ENCODE data around the gene CUL7.
A peak's percentile ranks its signal among the peaks of the same experiment; 100 is the strongest.

The CUL7 gene

DNA sequence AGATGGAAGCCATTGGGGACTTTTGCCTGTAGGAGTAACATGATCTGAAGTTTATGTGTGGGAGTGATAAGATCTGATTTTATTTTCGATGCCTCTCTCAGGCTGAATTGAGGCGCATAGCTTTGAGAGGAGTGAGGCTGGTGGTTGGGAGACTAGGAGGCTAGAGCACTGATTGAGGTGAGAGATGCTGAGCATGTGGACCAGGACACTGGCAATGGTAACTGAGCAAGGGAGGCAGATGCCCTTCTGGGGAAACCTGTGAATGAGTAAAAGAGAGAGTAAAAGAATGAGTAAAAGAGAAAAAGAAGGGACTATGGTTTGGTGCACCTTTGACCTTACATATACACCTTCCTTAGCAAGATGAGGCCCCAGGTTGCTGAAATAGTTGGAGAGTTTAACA lies 29.2 kb downstream of the CUL7 start:
- H3K4me3 ChIP-seq = no peak overlapping the region
- DNase-seq (ENCODE audit: low spot score) = no peak

DNA sequence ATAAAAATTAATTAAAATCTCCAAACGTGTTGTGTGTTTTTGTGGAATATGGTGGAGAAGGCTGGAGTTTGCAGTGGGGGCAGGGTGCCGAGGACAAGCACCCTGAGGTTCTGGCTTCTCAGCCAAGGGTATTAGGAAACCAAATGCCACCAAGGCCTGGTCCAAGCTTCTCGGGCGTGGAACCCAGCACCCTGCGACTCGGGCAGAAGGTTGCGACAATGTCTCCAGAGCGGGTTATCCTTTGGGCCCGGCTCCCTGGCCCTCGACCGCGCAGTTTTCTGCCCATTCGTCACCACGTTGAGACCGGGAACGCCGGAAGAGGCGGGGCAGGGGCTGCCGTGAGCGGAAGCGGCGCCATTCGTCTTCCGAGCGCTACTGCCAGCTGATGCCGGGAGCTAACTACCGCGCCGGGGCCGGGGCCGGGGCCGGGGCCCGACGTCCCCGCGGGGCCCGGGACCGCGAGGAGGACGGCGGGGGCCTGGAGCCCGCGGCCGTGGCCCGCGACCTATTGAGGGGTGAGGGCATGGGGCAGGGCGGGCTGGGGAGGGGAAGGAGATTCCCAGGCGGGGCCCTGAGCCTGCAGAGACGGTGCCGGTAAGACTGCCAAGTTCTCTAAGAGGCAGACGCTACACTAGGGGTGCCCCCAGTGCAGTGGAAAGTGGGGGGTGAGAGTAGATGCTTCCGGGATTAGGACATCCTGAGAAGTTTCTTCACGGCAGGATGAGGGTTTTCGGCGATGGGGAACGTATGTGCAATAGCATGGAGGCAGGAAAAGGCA lies 32.2 kb downstream of the CUL7 start, which contains the start of gene RRP36:
RRP36 (plus strand) TSS at position 354 of the 778 bp plus-strand sequence; CDS start at position 386, 32 bp downstream.
- peak; percentile 91 for DNase-seq (ENCODE audit: low spot score)
- Histone ChIP-seq H3K4me3 (peak within 1 kb of the TSS; percentile 96), H3K27ac (peak within 1 kb of the TSS; percentile 87 to 95)
- TF ChIP-seq, protein P1, sequence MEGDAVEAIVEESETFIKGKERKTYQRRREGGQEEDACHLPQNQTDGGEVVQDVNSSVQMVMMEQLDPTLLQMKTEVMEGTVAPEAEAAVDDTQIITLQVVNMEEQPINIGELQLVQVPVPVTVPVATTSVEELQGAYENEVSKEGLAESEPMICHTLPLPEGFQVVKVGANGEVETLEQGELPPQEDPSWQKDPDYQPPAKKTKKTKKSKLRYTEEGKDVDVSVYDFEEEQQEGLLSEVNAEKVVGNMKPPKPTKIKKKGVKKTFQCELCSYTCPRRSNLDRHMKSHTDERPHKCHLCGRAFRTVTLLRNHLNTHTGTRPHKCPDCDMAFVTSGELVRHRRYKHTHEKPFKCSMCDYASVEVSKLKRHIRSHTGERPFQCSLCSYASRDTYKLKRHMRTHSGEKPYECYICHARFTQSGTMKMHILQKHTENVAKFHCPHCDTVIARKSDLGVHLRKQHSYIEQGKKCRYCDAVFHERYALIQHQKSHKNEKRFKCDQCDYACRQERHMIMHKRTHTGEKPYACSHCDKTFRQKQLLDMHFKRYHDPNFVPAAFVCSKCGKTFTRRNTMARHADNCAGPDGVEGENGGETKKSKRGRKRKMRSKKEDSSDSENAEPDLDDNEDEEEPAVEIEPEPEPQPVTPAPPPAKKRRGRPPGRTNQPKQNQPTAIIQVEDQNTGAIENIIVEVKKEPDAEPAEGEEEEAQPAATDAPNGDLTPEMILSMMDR (IDR thresholded peaks at IDR 0.05) = no peak

More for the DNA sequence above, 29.2 kb downstream of the CUL7 start:
- TF ChIP-seq, protein P1 (IDR thresholded peaks at IDR 0.05) = no peak
- no peak overlapping the region for H3K27ac ChIP-seq

DNA sequence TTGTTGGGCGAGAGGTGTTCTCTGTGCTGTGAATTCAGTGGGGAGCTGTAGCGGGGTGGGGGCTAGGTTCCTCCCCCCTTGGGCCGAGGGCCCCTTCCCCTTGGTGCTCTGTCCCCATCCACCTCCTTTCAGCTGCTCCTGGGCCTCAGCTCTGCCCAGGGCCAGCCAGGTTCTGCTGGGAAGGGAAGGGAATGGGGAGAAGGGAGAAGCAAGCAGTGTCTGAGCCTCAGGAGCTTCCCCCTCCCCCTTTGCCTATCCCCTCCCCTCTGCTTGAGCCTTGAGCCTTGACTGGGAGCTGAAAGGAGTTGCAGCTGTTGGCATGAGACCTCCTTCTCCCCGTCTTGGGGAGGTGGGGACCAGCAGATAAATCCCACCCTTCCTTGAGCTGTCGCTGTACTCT lies 32.8 kb downstream of the CUL7 start:
- DNase-seq (ENCODE audit: low spot score) = no peak
- H3K27ac ChIP-seq = peak overlapping the region; percentile 87 to 95
- TF ChIP-seq, protein P1 (IDR thresholded peaks at IDR 0.05) = no peak
- H3K4me3 ChIP-seq = peak overlapping the region; percentile 96

DNA sequence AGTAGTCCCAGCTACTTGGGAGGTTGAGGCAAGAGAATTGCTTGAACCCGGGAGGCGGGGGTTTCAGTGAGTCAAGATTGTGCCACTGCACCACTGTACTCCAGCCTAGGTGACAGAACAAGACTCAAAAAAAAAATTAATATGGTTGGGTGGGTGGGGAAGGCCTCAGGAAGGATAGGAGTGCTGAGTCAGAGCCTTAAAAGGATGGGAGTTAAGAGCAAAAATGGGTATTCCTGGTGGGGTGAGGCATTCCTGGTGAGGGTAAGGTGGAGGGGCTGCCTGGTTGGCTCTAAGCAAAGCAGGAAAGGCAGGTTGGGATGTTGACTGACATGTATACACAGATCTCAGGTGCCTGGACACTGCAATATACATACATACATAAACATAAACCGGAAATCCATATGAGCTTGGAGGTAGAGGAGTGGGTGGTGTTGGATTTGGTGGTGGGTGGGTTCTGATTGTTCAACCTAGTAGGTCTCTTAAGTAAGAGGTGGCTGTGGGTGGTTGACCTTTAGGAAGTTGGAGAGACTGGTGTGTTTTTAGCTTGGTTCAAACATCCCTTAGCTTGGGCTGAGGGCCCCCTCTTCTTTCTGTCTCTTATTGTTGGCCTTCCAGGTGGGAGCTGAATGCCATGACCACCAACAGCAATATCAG lies 33.5 kb downstream of the CUL7 start:
- H3K4me3 ChIP-seq = no peak overlapping the region
- TF ChIP-seq, protein P1 (IDR thresholded peaks at IDR 0.05) = no peak
- peak overlapping the region in 1 of 2 donors; percentile 95 for H3K27ac ChIP-seq
- DNase-seq (ENCODE audit: low spot score) = no peak

DNA sequence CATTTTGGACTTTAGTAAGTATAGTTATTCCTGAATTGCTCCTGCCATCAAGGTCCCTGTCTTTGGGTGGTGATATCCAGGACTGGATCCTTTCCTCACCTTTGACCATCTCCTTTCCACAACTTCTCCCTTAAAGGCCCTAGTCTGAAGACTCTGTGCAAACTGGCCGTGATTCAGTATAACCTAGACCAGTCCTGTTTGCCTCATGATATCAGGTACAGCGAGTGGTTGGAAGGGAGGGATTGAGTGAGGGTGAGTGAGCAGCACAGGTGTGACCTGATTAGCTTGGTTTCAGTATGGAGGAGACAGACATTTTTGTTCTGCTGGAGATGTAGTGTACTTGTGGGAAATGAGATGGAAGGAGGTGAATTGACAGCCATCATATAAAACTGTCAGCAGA lies 34.5 kb downstream of the CUL7 start:
- Histone ChIP-seq H3K27ac (no peak overlapping the region), H3K4me3 (no peak overlapping the region)
- no peak for DNase-seq (ENCODE audit: low spot score)
- TF ChIP-seq, protein P1 (IDR thresholded peaks at IDR 0.05) = no peak

DNA sequence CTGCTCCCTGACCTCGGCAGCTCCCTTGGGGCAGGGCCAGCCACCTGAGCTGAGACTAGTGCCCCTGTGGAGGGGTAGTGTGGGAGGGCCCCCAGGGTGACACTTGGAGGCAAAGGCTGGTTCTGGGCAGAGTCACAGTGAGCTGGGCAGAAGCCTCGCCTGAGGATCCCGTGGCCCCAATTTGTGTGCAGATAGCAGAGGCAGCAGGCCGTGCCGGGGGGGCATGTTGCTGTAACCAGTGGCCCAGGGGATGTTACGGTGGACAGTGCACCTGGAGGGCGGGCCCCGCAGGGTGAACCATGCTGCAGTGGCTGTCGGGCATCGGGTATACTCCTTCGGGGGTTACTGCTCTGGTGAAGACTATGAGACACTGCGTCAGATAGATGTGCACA lies 36.7 kb downstream of the CUL7 start:
- TF ChIP-seq, protein P1 (IDR thresholded peaks at IDR 0.05) = no peak
- Histone ChIP-seq H3K4me3 (peak overlapping the region; percentile 48), H3K27ac (peak overlapping the region in 1 of 2 donors; percentile 53)
- no peak for DNase-seq (ENCODE audit: low spot score)

Data from coronary artery (tissue), 2 donors.